Trophoblast cell (in vitro differentiated cells and primary cell): ENCODE data around the gene TIMP2.
"Not testable (repeated sequence)": the region's sequence is repeated elsewhere in the genome, so short reads cannot be mapped to it uniquely, and the experiment has no call there.

Source experiments
- DNase-seq, 2 donors: peaks; one replicate each; pipeline ENCODE4 v3.0.0-alpha.2; 2016
- H2AFZ ChIP-seq: 2 replicates; pipeline ENCODE4 v1.6.1; 2013; ENCODE audit warnings: low read length, moderate library complexity, mild to moderate bottlenecking; ENCODE audit not compliant: insufficient read depth, poor library complexity
- H2AK5ac ChIP-seq: 2 replicates; pipeline ENCODE4 v1.6.1; 2013; ENCODE audit warnings: mild to moderate bottlenecking, low read length
- H2BK120ac ChIP-seq: 2 replicates; pipeline ENCODE4 v1.6.1; 2013; ENCODE audit warnings: low read length, mild to moderate bottlenecking, moderate library complexity; ENCODE audit not compliant: insufficient read depth, poor library complexity
- H2BK12ac ChIP-seq: 2 replicates; pipeline ENCODE4 v1.6.1; 2013; ENCODE audit warnings: mild to moderate bottlenecking, low read length, moderate library complexity
- H2BK5ac ChIP-seq: 2 replicates; pipeline ENCODE4 v1.6.1; 2013; ENCODE audit warnings: low read length, low read depth, moderate library complexity, mild to moderate bottlenecking; ENCODE audit not compliant: poor library complexity
- H3K14ac ChIP-seq: 2 replicates; pipeline ENCODE4 v1.6.1; 2013; ENCODE audit warnings: mild to moderate bottlenecking, low read length
- H3K18ac ChIP-seq: 2 replicates; pipeline ENCODE4 v1.6.1; 2013; ENCODE audit warnings: mild to moderate bottlenecking, low read length
- H3K23ac ChIP-seq: 2 replicates; pipeline ENCODE4 v1.6.1; 2013; ENCODE audit warnings: low read length
- H3K27ac ChIP-seq: 2 replicates; pipeline ENCODE4 v1.5.1; 2013; ENCODE audit warnings: low read depth, mild to moderate bottlenecking, inconsistent platforms, low read length, moderate library complexity
- H3K27me3 ChIP-seq: 2 replicates; pipeline ENCODE4 v1.6.1; 2013; ENCODE audit warnings: inconsistent platforms, mild to moderate bottlenecking, low read length, moderate library complexity; ENCODE audit not compliant: insufficient read depth
- H3K36me3 ChIP-seq, 2 experiments: 1 replicate in 1 of 2; 2 replicates in 1 of 2; pipeline ENCODE4 v1.6.1; 2013; ENCODE audit warnings: low read length in 2 of 2, mild to moderate bottlenecking in 2 of 2, moderate library complexity in 1 of 2; ENCODE audit not compliant: insufficient read depth in 2 of 2, control insufficient read depth in 1 of 2
- H3K4ac ChIP-seq: 2 replicates; pipeline ENCODE4 v1.6.1; 2013; ENCODE audit warnings: low read depth, mild to moderate bottlenecking, low read length, moderate library complexity
- H3K4me1 ChIP-seq, 2 experiments: 1 replicate in 1 of 2; 2 replicates in 1 of 2; pipeline ENCODE4 v1.6.1; 2013; ENCODE audit warnings: low read length in 2 of 2, mild to moderate bottlenecking in 2 of 2, moderate library complexity in 1 of 2; ENCODE audit not compliant: insufficient read depth in 2 of 2, control insufficient read depth in 1 of 2
- H3K4me2 ChIP-seq: 2 replicates; pipeline ENCODE4 v1.6.1; 2013; ENCODE audit warnings: inconsistent platforms, mild to moderate bottlenecking, low read length, moderate library complexity
- H3K4me3 ChIP-seq: 2 replicates; pipeline ENCODE4 v1.5.1; 2013; ENCODE audit warnings: mild to moderate bottlenecking, low read depth, low read length, inconsistent platforms
- H3K79me1 ChIP-seq: one replicate; pipeline ENCODE4 v1.6.1; 2013; ENCODE audit warnings: low read length
- H3K79me2 ChIP-seq: 2 replicates; pipeline ENCODE4 v1.6.1; 2013; ENCODE audit warnings: low read length, mild to moderate bottlenecking; ENCODE audit not compliant: control insufficient read depth, insufficient read depth, poor library complexity
- H3K9ac ChIP-seq: 2 replicates; pipeline ENCODE4 v1.6.1; 2013; ENCODE audit warnings: mild to moderate bottlenecking, low read length
- H3K9me3 ChIP-seq: 2 replicates; pipeline ENCODE4 v1.6.1; 2013; ENCODE audit warnings: low read depth, mild to moderate bottlenecking, control low read depth, inconsistent platforms, low read length; ENCODE audit not compliant: insufficient read depth
- H4K12ac ChIP-seq: 2 replicates; pipeline ENCODE4 v1.6.1; 2013; ENCODE audit warnings: low read depth, mild to moderate bottlenecking, low read length, moderate library complexity
- H4K8ac ChIP-seq: 2 replicates; pipeline ENCODE4 v1.6.1; 2013; ENCODE audit warnings: low read depth, mild to moderate bottlenecking, low read length, moderate library complexity
- H4K91ac ChIP-seq: one replicate; pipeline ENCODE4 v1.6.1; 2013; ENCODE audit warnings: low read depth, mild to moderate bottlenecking, low read length, moderate library complexity
- WGBS: extraction: QIAGEN DNeasy Blood & Tissue Kit; methylation state at CpG from one replicate; pipeline ENCODE4 v1.1.7; 2013; ENCODE audit warnings: missing lambda C conversion rate; ENCODE audit not compliant: insufficient read length, insufficient coverage; ENCODE audit errors: extremely low coverage; 5-methylcytosine and 5-hydroxymethylcytosine counted together

The TIMP2 gene

GRCh38 chr17:78890096-78890495 lies 35.1 kb downstream of the TIMP2 start:
- no CpG with 5 or more reads among the region's 11 CpGs for WGBS
- H3K4ac ChIP-seq, H3K36me3 ChIP-seq, H3K9me3 ChIP-seq, H3K27me3 ChIP-seq, H2AK5ac ChIP-seq, H2BK12ac ChIP-seq, H2BK5ac ChIP-seq, H4K12ac ChIP-seq, DNase-seq, H3K14ac ChIP-seq, H3K23ac ChIP-seq, H3K79me1 ChIP-seq, H3K4me3 ChIP-seq, H3K18ac ChIP-seq, H4K8ac ChIP-seq, H2BK120ac ChIP-seq, H4K91ac ChIP-seq, H3K4me1 ChIP-seq, H3K27ac ChIP-seq, H3K79me2 ChIP-seq, H3K9ac ChIP-seq, H2AFZ ChIP-seq, H3K4me2 ChIP-seq: not testable (repeated sequence)

- Histone ChIP-seq H3K36me3 (peaks cover 5 to 8% of the 10 kb centered on the region in 2 experiments), H3K79me2 (peaks cover 2% of the 10 kb centered on the region), H2BK5ac (no peak overlapping the region), H3K27ac (no peak overlapping the region), H3K9me3 (peaks cover 2% of the 10 kb centered on the region), H3K14ac (no peak overlapping the region), H2AFZ (no peak overlapping the region), H4K91ac (no peak overlapping the region), H3K18ac (no peak overlapping the region), H3K4me1 (peaks cover 5 to 11% of the 10 kb centered on the region in 2 experiments), H3K4me3 (no peak overlapping the region), H4K8ac (no peak overlapping the region), H2BK12ac (no peak overlapping the region), H3K27me3 (no peaks in the 10 kb centered on the region), H3K4ac (no peak overlapping the region), H3K4me2 (no peak overlapping the region), H2AK5ac (no peak overlapping the region), H4K12ac (no peak overlapping the region), H2BK120ac (no peak overlapping the region), H3K23ac (no peak overlapping the region), H3K79me1 (peaks cover 5% of the 10 kb centered on the region), H3K9ac (no peak overlapping the region)
- no peak for DNase-seq
- WGBS = no CpG with 5 or more reads among the region's 8 CpGs
These were observed 35.7 kb downstream of the TIMP2 start for GRCh38 chr17:78889531-78889930.

- WGBS = no CpG with 5 or more reads among the region's 10 CpGs
- no peak overlapping the region for H3K4ac ChIP-seq
- no peak overlapping the region for H2AK5ac ChIP-seq
- no peak overlapping the region for H2BK5ac ChIP-seq
- no peak overlapping the region for H3K4me3 ChIP-seq
- H2BK120ac ChIP-seq = no peak overlapping the region
- no peak overlapping the region for H3K27ac ChIP-seq
- H2AFZ ChIP-seq = no peak overlapping the region
- peaks cover 10% of the 10 kb centered on the region for H3K79me1 ChIP-seq
- H3K4me1 ChIP-seq = peaks cover 10 to 16% of the 10 kb centered on the region in 2 experiments
- no peak overlapping the region for H3K4me2 ChIP-seq
- no peak overlapping the region for H2BK12ac ChIP-seq
- peaks cover 4% of the 10 kb centered on the region for H3K79me2 ChIP-seq
- no peak overlapping the region for H3K18ac ChIP-seq
- H3K9ac ChIP-seq = no peak overlapping the region
- H4K12ac ChIP-seq = no peak overlapping the region
- H3K9me3 ChIP-seq = peaks cover 2% of the 10 kb centered on the region
- H3K27me3 ChIP-seq = no peaks in the 10 kb centered on the region
- no peak overlapping the region for H4K91ac ChIP-seq
- H3K23ac ChIP-seq = no peak overlapping the region
- H3K14ac ChIP-seq = no peak overlapping the region
- DNase-seq = no peak
- peaks cover 5 to 8% of the 10 kb centered on the region in 2 experiments for H3K36me3 ChIP-seq
- H4K8ac ChIP-seq = no peak overlapping the region
These were observed 36.2 kb downstream of the TIMP2 start for GRCh38 chr17:78888941-78889518.

GRCh38 chr17:78886954-78887353 lies 38.2 kb downstream of the TIMP2 start:
- no peak overlapping the region for H2BK12ac ChIP-seq
- H2BK120ac ChIP-seq = no peak overlapping the region
- no peak overlapping the region for H3K18ac ChIP-seq
- no CpG with 5 or more reads among the region's 12 CpGs for WGBS
- peaks cover 25% of the 10 kb centered on the region for H3K79me1 ChIP-seq
- no peak overlapping the region for H3K4me2 ChIP-seq
- no peak overlapping the region for H3K23ac ChIP-seq
- no peak overlapping the region for H2BK5ac ChIP-seq
- no peak overlapping the region for H3K4ac ChIP-seq
- peaks cover 25 to 29% of the 10 kb centered on the region in 2 experiments for H3K4me1 ChIP-seq
- no peak for DNase-seq
- H3K27me3 ChIP-seq = no peaks in the 10 kb centered on the region
- H3K14ac ChIP-seq = no peak overlapping the region
- no peak overlapping the region for H3K27ac ChIP-seq
- H3K9ac ChIP-seq = no peak overlapping the region
- H3K79me2 ChIP-seq = peaks cover 10% of the 10 kb centered on the region
- H3K9me3 ChIP-seq = no peaks in the 10 kb centered on the region
- no peak overlapping the region for H2AFZ ChIP-seq
- no peak overlapping the region for H3K4me3 ChIP-seq
- no peak overlapping the region for H2AK5ac ChIP-seq
- H3K36me3 ChIP-seq = peaks cover 0 to 5% of the 10 kb centered on the region in 2 experiments
- H4K8ac ChIP-seq = no peak overlapping the region
- no peak overlapping the region for H4K91ac ChIP-seq
- no peak overlapping the region for H4K12ac ChIP-seq
